Small intestine (tissue), 7 donors: ENCODE measurements around the gene TMEM212. TPM values are rescaled to one million over a fixed set of nuclear protein-coding genes. Genes with fewer than 3 reads are reported as not detected.

ENCODE experiments used
- DNase-seq, 2 donors: peaks; one replicate each; pipeline versions ENCODE4 v3.0.0 to v3.0.0-alpha.2; 2013
- FAIRE-seq: peaks from 2 replicates; lab custom pipeline; 2012; peaks lifted over from hg19 to GRCh38; lab: Jason Lieb, UNC
- H3K27ac ChIP-seq, 3 donors: one replicate each; pipeline ENCODE4 v1.5.1; 2013; ENCODE audit warnings: low read length in 2 of 3, mild to moderate bottlenecking in 2 of 3, control low read depth in 1 of 3, inconsistent platforms in 1 of 3, low read depth in 1 of 3, moderate library complexity in 1 of 3
- H3K27me3 ChIP-seq, 3 donors: one replicate each; pipeline ENCODE4 v1.6.1; 2013; ENCODE audit warnings: low read length in 3 of 3, inconsistent platforms in 1 of 3; ENCODE audit not compliant: control insufficient read depth in 3 of 3, insufficient read depth in 3 of 3
- H3K36me3 ChIP-seq, 3 donors: one replicate each; pipeline ENCODE4 v1.6.1; 2013; ENCODE audit warnings: low read length in 3 of 3, inconsistent platforms in 1 of 3, low read depth in 1 of 3, mild to moderate bottlenecking in 1 of 3, moderate library complexity in 1 of 3; ENCODE audit not compliant: control insufficient read depth in 3 of 3, insufficient read depth in 2 of 3
- H3K4me1 ChIP-seq, 3 donors: one replicate each; pipeline ENCODE4 v1.6.1; 2013; ENCODE audit warnings: low read length in 2 of 3, inconsistent platforms in 1 of 3, low read depth in 1 of 3, mild to moderate bottlenecking in 1 of 3, moderate library complexity in 1 of 3; ENCODE audit not compliant: control insufficient read depth in 3 of 3, insufficient read depth in 2 of 3
- H3K4me3 ChIP-seq, 3 donors: one replicate each; pipeline ENCODE4 v1.5.1; 2013; ENCODE audit warnings: low read length in 3 of 3, control low read depth in 1 of 3, inconsistent platforms in 1 of 3, low read depth in 1 of 3, mild to moderate bottlenecking in 1 of 3, moderate library complexity in 1 of 3
- H3K9me3 ChIP-seq, 2 donors: one replicate each; pipeline ENCODE4 v1.6.1; 2013; ENCODE audit warnings: low read depth in 1 of 2, low read length in 1 of 2; ENCODE audit not compliant: control insufficient read depth in 2 of 2, insufficient read depth in 1 of 2
- WGBS, 3 donors: extraction: QIAGEN DNeasy Blood & Tissue Kit; methylation state at CpG; one replicate each; pipeline ENCODE4 v1.1.7; 2013; 5-methylcytosine and 5-hydroxymethylcytosine counted together
- polyA plus RNA-seq, 4 donors: library from polyadenylated mRNA; stranded (reverse) in 3 of 4; unstranded in 1 of 4; fragments of 200-250 nt in 3 of 4; fragments of 120-200 nt in 1 of 4; gene quantifications; one replicate each; pipeline versions ENCODE4 v1.2.1 to v1.2.3, GENCODE V29; 2013
- donor health status: healthy with polysubstance abuse.
- donor health status: control.
- donor health status: control.
- donor health status: Bipolar disorder and iron deficiency.
- donor health status: healthy.

TMEM212 gene
- polyA plus RNA-seq, 4 donors: not detected

- Histone ChIP-seq H3K27ac (no peak overlapping the region), H3K36me3 (no peaks in the 10 kb centered on the region), H3K9me3 (no peaks in the 10 kb centered on the region), H3K4me3 (no peak overlapping the region), H3K4me1 (peaks cover 0 to 5% (median 4%) of the 10 kb centered on the region in 3 donors), H3K27me3 (no peaks in the 10 kb centered on the region)
- no peak for FAIRE-seq
- 82 to 96% (median 86%) methylated on average over 5 of the region's 5 CpGs for WGBS, 3 donors
- no peak for DNase-seq
These were observed 8.0 kb upstream of the TMEM212 start for GRCh38 chr3:171835116-171835515.

GRCh38 chr3:171835613-171836012 is 7.5 kb upstream of the TMEM212 start:
- FAIRE-seq (no peak), DNase-seq (no peak)
- H3K4me1 ChIP-seq: peaks cover 0 to 4% (median 3%) of the 10 kb centered on the region in 3 donors
- H3K36me3 ChIP-seq: no peaks in the 10 kb centered on the region
- no peaks in the 10 kb centered on the region for H3K27me3 ChIP-seq
- H3K27ac ChIP-seq: no peak overlapping the region
- H3K9me3 ChIP-seq: no peaks in the 10 kb centered on the region
- 78 to 93% (median 85%) methylated on average over 2 of the region's 2 CpGs for WGBS, 3 donors
- no peak overlapping the region for H3K4me3 ChIP-seq

GRCh38 chr3:171836855-171837254 is 6.3 kb upstream of the TMEM212 start:
- no peak overlapping the region for H3K27ac ChIP-seq
- H3K36me3 ChIP-seq: no peaks in the 10 kb centered on the region
- H3K27me3 ChIP-seq: no peaks in the 10 kb centered on the region
- no peak for DNase-seq
- peaks cover 0 to 4% (median 3%) of the 10 kb centered on the region in 3 donors for H3K4me1 ChIP-seq
- H3K4me3 ChIP-seq: no peak overlapping the region
- WGBS, 3 donors: 92 to 96% (median 93%) methylated on average over 3 of the region's 3 CpGs
- no peaks in the 10 kb centered on the region for H3K9me3 ChIP-seq
- FAIRE-seq: no peak

GRCh38 chr3:171837698-171838097 is 5.5 kb upstream of the TMEM212 start:
- peak overlapping the region in 1 of 3 donors; percentile 46 for H3K27ac ChIP-seq
- no peaks in the 10 kb centered on the region for H3K36me3 ChIP-seq
- no peak for FAIRE-seq
- H3K4me3 ChIP-seq: no peak overlapping the region
- no peaks in the 10 kb centered on the region for H3K27me3 ChIP-seq
- no peaks in the 10 kb centered on the region for H3K9me3 ChIP-seq
- peaks cover 0 to 4% (median 3%) of the 10 kb centered on the region in 3 donors for H3K4me1 ChIP-seq
- no peak for DNase-seq

GRCh38 chr3:171838218-171838720 is 4.9 kb upstream of the TMEM212 start:
- H3K4me1 ChIP-seq: peaks cover 0 to 4% (median 3%) of the 10 kb centered on the region in 3 donors
- no peaks in the 10 kb centered on the region for H3K9me3 ChIP-seq
- WGBS, 3 donors: 29 to 35% (median 32%) methylated on average over 6 of the region's 6 CpGs
- no peaks in the 10 kb centered on the region for H3K27me3 ChIP-seq
- H3K36me3 ChIP-seq: no peaks in the 10 kb centered on the region
- no peak overlapping the region for H3K4me3 ChIP-seq
- DNase-seq: no peak
- peak overlapping the region in 1 of 3 donors; percentile 72 for H3K27ac ChIP-seq
- no peak for FAIRE-seq

GRCh38 chr3:171839270-171839669 is 3.9 kb upstream of the TMEM212 start:
- no peak overlapping the region for H3K4me3 ChIP-seq
- peaks cover 0 to 4% (median 0%) of the 10 kb centered on the region in 3 donors for H3K4me1 ChIP-seq
- FAIRE-seq: no peak
- H3K36me3 ChIP-seq: no peaks in the 10 kb centered on the region
- no peak for DNase-seq
- peak overlapping the region in 1 of 3 donors; percentile 24 for H3K27ac ChIP-seq
- 59 to 74% (median 67%) methylated on average over 2 of the region's 2 CpGs for WGBS, 3 donors
- no peaks in the 10 kb centered on the region for H3K9me3 ChIP-seq
- no peaks in the 10 kb centered on the region for H3K27me3 ChIP-seq

- Histone ChIP-seq H3K27me3 (no peaks in the 10 kb centered on the region), H3K36me3 (no peaks in the 10 kb centered on the region), H3K4me3 (no peak overlapping the region), H3K9me3 (no peaks in the 10 kb centered on the region), H3K4me1 (peaks cover 0 to 4% (median 0%) of the 10 kb centered on the region in 3 donors), H3K27ac (no peak overlapping the region)
- WGBS, 3 donors: 97 to 100% (median 98%) methylated on average over 2 of the region's 2 CpGs
- FAIRE-seq: no peak
- no peak for DNase-seq
These were observed 2.7 kb upstream of the TMEM212 start for GRCh38 chr3:171840445-171840810.

- no peak for DNase-seq
- H3K4me1 ChIP-seq: peaks cover 0 to 4% (median 0%) of the 10 kb centered on the region in 3 donors
- WGBS, 3 donors: 69 to 80% (median 73%) methylated on average over 6 of the region's 6 CpGs
- H3K27ac ChIP-seq: no peak overlapping the region
- no peaks in the 10 kb centered on the region for H3K27me3 ChIP-seq
- no peaks in the 10 kb centered on the region for H3K9me3 ChIP-seq
- FAIRE-seq: no peak
- H3K4me3 ChIP-seq: no peak overlapping the region
- no peaks in the 10 kb centered on the region for H3K36me3 ChIP-seq
These were observed 2.1 kb upstream of the TMEM212 start for GRCh38 chr3:171840811-171841619.
